LNCaP clone FGC (cell line): ENCODE results near the gene CCDC88A.

Experiments used
- DNase-seq: peaks from one replicate; pipeline ENCODE4 v3.0.0-alpha.2; 2011; ENCODE audit warnings: low read depth
- H3K4me3 ChIP-seq: 2 replicates; pipeline ENCODE4 v1.5.1; 2011; ENCODE audit warnings: mild to moderate bottlenecking, low read depth, low read length, control low read depth
- TF ChIP-seq, protein P1 (sequence below): IDR thresholded peaks from 2 replicates; pipeline ENCODE4 v1.5.1; 2012; ENCODE audit warnings: mild to moderate bottlenecking; ENCODE audit not compliant: control insufficient read depth, insufficient read depth; ENCODE audit errors: extremely low read depth

CCDC88A gene

DNA sequence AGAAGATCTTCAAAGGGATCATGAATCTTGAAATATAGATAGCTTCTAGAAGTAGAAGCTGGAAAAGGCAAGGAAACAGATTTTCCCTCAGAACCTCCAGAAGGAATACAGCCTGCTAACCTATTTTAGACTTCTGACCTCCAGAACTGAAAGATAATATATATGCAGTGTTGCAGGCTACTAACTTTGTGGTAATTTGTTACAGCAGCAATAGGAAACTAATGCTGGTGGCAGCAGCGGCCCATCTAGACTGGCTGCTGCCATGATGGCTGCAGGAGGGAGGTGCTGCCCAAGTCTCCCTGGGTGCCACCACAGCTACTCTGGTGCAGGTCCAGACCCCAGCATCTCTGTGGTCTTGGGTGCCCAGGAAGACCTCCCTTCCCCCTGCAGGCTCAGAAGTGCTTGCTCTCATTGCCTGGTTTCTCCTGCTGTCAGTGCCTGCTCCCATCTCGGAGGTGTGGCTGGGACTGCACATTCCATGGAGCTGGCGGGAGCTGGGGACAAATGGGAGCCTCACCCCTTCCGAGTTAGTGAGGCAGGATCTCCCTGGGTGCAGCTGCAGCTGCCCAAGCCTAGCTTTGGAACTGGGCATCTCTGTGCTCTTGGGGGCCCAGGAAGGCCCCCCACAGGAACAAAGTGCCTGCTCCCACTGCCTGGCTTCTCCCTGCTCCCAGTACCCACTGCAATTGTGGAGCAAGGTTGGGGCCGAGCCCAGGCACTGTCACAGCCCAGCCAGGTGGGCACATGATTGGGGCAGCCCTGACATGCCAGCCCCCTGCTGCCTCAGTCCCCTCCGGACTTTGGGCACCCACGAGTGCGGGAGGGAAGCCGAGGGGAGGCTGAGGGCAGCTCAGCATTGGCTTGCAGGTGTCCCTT, 18.1 kb upstream of the CCDC88A start:
- TF ChIP-seq, protein P1, sequence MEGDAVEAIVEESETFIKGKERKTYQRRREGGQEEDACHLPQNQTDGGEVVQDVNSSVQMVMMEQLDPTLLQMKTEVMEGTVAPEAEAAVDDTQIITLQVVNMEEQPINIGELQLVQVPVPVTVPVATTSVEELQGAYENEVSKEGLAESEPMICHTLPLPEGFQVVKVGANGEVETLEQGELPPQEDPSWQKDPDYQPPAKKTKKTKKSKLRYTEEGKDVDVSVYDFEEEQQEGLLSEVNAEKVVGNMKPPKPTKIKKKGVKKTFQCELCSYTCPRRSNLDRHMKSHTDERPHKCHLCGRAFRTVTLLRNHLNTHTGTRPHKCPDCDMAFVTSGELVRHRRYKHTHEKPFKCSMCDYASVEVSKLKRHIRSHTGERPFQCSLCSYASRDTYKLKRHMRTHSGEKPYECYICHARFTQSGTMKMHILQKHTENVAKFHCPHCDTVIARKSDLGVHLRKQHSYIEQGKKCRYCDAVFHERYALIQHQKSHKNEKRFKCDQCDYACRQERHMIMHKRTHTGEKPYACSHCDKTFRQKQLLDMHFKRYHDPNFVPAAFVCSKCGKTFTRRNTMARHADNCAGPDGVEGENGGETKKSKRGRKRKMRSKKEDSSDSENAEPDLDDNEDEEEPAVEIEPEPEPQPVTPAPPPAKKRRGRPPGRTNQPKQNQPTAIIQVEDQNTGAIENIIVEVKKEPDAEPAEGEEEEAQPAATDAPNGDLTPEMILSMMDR: no peak
- no peak for DNase-seq
- no peak overlapping the region for H3K4me3 ChIP-seq

DNA sequence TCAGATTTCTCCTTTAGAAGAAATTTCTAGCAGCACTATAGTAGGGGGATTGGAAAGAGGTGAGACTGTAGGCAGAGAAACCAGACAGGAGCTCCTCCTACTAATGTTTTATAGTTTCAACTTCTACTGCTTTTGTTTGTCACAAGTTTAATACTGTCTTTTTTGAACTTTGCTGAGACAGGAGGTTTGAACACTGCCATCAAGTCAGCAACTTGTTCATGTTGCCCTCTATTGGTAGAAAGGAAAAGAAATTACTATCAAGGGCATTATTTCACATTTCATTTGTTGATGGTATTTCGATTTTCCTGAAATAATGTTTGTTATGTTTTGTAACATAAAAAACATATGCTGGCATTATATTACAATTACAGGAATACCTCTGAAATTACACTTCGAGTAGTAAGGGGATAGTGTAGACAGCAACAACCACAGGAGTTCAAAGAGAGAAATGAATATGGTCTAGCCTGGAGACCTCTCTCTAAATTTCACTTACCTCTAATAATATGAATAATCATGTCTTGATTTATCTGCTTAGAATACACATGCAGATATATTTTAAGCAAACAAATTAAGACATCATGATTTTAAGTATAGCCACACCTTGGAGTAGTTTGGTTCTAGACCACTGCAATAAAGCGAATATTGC, 12.4 kb upstream of the CCDC88A start:
- H3K4me3 ChIP-seq: no peak overlapping the region
- TF ChIP-seq, protein P1: peak; percentile 60
- DNase-seq: peak; percentile 6

DNA sequence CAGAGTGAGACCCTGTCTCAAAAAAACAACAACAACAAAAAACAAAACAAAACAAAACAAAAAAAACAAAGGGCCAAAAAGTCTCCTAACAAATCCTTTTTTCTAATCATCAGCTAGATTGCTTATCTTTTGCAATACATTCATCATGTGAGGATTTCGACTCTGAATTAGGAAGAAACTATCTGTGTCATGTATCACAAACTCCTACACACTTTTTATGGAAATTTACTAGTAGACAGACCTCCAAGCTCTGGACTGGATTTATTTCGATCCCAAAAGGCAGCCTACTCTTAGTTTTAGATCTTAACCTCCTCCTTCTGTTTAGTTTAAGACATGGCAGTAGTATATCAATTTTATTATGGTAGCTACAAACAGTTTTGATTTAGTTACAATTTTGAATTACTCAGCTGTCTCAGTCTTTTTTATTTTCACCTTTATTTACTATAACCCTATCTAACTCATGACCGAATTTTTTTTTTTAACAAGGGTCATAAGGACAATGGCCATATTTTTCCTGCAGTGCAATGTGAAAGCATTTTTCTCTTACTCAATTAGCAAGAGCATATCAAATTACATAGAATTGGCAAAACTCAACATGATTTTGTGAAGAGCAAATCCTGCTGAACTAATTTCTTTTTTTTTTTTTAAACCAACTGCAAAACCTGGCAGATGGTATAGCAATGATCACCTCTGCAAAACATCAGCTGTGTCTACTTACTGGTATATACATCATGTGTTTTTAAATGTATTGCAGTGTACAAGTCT, 10.7 kb upstream of the CCDC88A start:
- no peak overlapping the region for H3K4me3 ChIP-seq
- TF ChIP-seq, protein P1: no peak
- no peak for DNase-seq

DNA sequence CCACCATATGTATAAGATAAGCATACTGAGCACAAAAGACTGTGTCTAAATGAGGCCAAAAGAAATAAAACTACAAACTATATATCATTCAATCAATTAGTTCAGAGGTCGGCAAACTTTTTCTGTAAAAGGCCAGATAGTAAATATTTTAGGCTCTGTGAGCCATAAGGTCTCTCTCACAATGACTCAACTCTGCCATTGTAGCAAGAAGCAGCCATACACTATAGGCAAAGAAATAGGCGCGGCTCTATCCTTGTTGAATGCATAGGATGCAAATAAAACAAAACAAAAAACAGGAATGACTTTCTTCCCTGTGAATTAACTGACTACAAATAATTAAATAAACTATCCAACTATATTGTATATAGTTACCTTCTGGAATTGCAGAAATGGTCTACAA, 8.6 kb upstream of the CCDC88A start:
- DNase-seq: no peak
- H3K4me3 ChIP-seq: no peak overlapping the region
- TF ChIP-seq, protein P1: no peak

DNA sequence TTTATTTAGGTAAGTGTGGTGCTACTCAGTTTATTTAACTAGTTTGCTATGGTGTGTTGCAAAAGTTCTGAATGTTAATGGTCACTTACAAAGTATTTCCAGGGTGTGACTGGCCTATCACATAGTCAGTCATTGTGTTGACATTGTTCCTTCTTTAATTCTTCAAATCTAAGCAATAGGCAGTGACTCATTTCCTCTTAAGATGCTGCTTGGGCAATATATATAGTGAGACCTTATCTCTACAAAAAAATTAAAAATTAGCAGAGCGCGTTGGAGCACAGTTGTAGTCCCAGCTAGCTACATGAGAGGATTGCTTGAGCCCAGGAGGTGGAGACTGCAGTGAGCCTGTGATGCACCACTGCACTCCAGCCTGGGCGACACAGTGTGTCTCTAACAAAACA, 5.8 kb upstream of the CCDC88A start:
- TF ChIP-seq, protein P1: no peak
- no peak overlapping the region for H3K4me3 ChIP-seq
- no peak for DNase-seq

DNA sequence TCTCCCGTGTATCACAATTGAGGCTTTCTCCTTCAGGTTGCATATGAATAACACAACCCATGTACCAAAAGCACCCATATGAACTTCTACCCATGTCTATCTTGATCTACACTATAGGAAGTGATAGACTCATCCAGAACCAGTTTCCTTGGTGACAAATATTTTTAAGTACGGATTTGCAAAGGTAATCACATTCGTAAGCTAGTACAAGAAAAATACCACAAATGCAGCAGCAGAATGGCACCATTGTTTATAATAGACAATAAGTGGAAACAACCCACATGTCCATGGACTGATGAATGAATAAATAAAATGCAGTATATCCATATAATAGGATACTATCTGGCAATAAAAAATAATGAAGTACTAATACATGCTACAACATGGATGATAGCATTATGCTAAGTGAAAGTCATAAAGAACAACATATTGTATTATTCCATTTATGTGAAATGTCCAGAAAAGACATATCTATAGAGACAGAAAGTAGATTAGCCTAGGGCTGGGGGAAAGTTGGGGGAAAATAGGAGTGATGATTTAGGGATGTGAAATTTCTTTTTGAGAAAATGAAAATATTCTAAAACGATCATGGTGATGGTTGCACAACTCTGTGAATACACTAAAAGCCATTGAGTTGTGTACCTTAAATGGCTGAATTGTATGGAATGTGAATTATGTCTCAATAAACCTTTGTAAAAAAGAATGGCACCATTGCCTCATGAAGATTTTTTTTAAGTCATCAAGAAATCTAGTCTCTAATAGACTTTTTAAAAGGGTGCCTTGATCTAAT, 3.4 kb upstream of the CCDC88A start:
- H3K4me3 ChIP-seq: no peak overlapping the region
- no peak for DNase-seq
- TF ChIP-seq, protein P1: no peak
